Cardiac muscle cell (in vitro differentiated cells and primary cell): ENCODE results near the gene PSORS1C1. TPM values are rescaled to one million over a fixed set of nuclear protein-coding genes. Genes with fewer than 3 reads are reported as not detected.

Experiments used
- DNase-seq, 2 donors: peaks; one replicate each; pipeline versions ENCODE4 v3.0.0 to v3.0.0-alpha.2; 2010 to 2017; ENCODE audit warnings: low read depth in 1 of 2, low spot score in 1 of 2
- H3K27ac ChIP-seq: fragments of 200-600 bp; sonication (generic); 2 replicates; pipeline ENCODE4 v1.5.1; 2016
- H3K27me3 ChIP-seq: fragments of 200-600 bp; sonication (generic); 2 replicates; pipeline ENCODE4 v1.6.0; 2016; ENCODE audit warnings: control low read depth
- H3K36me3 ChIP-seq: fragments of 200-600 bp; sonication (generic); 2 replicates; pipeline ENCODE4 v1.5.1; 2016; ENCODE audit warnings: control low read depth
- H3K4me1 ChIP-seq: fragments of 200-600 bp; sonication (generic); 2 replicates; pipeline ENCODE4 v1.8.1; 2017; ENCODE audit warnings: low read depth, mild to moderate bottlenecking, mixed run types
- H3K4me3 ChIP-seq: fragments of 200-600 bp; sonication (generic); 2 replicates; pipeline ENCODE4 v1.5.1; 2016; ENCODE audit warnings: mild to moderate bottlenecking
- H3K9me3 ChIP-seq: fragments of 200-600 bp; sonication (generic); 2 replicates; pipeline ENCODE4 v1.5.1; 2017; ENCODE audit warnings: low read depth, mild to moderate bottlenecking, control low read depth
- CTCF ChIP-seq: IDR thresholded peaks from 2 replicates; pipeline ENCODE4 v1.5.1; 2012; ENCODE audit warnings: low read depth, mild to moderate bottlenecking, low read length
- polyA plus RNA-seq: library from polyadenylated mRNA; unstranded; fragments of >200 nt; fragmentation: Nextera tagmentation; extraction: Ambion mirVana; gene quantifications from 2 replicates; pipeline ENCODE4 v1.2.1, GENCODE V29; 2016
- total RNA-seq: library from RNA; depleted of rRNA; stranded (reverse); fragments of >200 nt; gene quantifications from 2 replicates; pipeline ENCODE4 v1.2.3, GENCODE V29; 2016

PSORS1C1 gene
- total and polyA plus RNA-seq, 2 experiments from 2014 or later: not detected

GRCh38 chr6:31091680-31092079 lies 22.9 kb upstream of the PSORS1C1 start:
- H3K27me3 ChIP-seq: no peaks in the 10 kb centered on the region

GRCh38 chr6:31092238-31092637 lies 22.4 kb upstream of the PSORS1C1 start:
- no peaks in the 10 kb centered on the region for H3K27me3 ChIP-seq
- no peaks in the 10 kb centered on the region for H3K4me1 ChIP-seq
- H3K36me3 ChIP-seq: no peaks in the 10 kb centered on the region
- H3K27ac ChIP-seq: no peak overlapping the region
- DNase-seq: no peak
- TF ChIP-seq CTCF: no peak
- H3K4me3 ChIP-seq: no peak overlapping the region
- H3K9me3 ChIP-seq: no peaks in the 10 kb centered on the region

More at GRCh38 chr6:31091680-31092079, 22.9 kb upstream of the PSORS1C1 start:
- Histone ChIP-seq H3K4me3 (no peak overlapping the region), H3K36me3 (no peaks in the 10 kb centered on the region), H3K4me1 (peaks cover 2% of the 10 kb centered on the region), H3K9me3 (no peaks in the 10 kb centered on the region), H3K27ac (no peak overlapping the region)
- no peak for DNase-seq
- no peak for TF ChIP-seq CTCF

- Histone ChIP-seq H3K27ac (no peak overlapping the region), H3K36me3 (no peaks in the 10 kb centered on the region), H3K27me3 (no peaks in the 10 kb centered on the region), H3K9me3 (no peaks in the 10 kb centered on the region), H3K4me1 (no peaks in the 10 kb centered on the region), H3K4me3 (no peak overlapping the region)
- no peak for TF ChIP-seq CTCF
- DNase-seq: no peak
These were observed 21.7 kb upstream of the PSORS1C1 start for GRCh38 chr6:31092769-31093505.

GRCh38 chr6:31094389-31094881 lies 20.2 kb upstream of the PSORS1C1 start:
- H3K27me3 ChIP-seq: no peaks in the 10 kb centered on the region
- no peak for TF ChIP-seq CTCF
- H3K4me3 ChIP-seq: no peak overlapping the region
- peak in 1 of 2 donors; percentile 22 for DNase-seq
- H3K36me3 ChIP-seq: no peaks in the 10 kb centered on the region
- no peaks in the 10 kb centered on the region for H3K9me3 ChIP-seq
- H3K27ac ChIP-seq: no peak overlapping the region
- no peaks in the 10 kb centered on the region for H3K4me1 ChIP-seq

- Histone ChIP-seq H3K36me3 (no peaks in the 10 kb centered on the region), H3K4me3 (no peak overlapping the region), H3K4me1 (no peaks in the 10 kb centered on the region), H3K27me3 (no peaks in the 10 kb centered on the region), H3K27ac (no peak overlapping the region), H3K9me3 (no peaks in the 10 kb centered on the region)
- no peak for DNase-seq
- no peak for TF ChIP-seq CTCF
These were observed 18.4 kb upstream of the PSORS1C1 start for GRCh38 chr6:31096215-31096614.
